ENCODE data around the gene TCF3.

Gene TCF3

DNA sequence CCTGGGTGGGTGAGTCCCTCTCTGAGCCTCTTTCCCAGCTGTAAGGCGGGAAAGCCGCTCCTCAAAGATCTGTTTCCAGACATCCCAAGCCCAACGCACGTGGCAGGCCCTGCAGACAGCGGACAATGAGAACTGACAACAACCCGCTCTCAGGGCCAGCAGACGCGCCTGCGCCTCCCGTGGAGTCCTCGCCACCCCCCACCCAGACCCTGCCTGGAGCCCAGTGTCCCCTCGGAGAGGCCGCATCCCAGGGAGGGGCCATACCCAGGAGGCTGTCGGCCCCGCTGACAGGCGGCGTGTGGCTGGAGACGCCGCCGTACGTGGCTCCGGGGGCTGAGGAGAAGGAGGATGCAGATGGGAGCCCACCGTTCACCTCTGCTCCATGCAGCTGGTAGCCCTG is 30.8 kb downstream of the TCF3 start:
- no peak overlapping the region for H2BK120ac ChIP-seq (ENCODE audit: low read depth, low read length)
- no peak overlapping the region for H2BK15ac ChIP-seq (ENCODE audit: low read depth, poor library complexity, severe bottlenecking)
- H3K4me3 ChIP-seq (ENCODE audit: insufficient read depth in 1 of 2, low read depth in 1 of 2, low read length in 2 of 2): no peak overlapping the region
- H4K91ac ChIP-seq (ENCODE audit: low read length): no peak overlapping the region
- no peaks in the 10 kb centered on the region for H3K9me3 ChIP-seq (ENCODE audit: control insufficient read depth, low read length)
- H2AFZ ChIP-seq (ENCODE audit: low read depth, low read length): no peak overlapping the region
- no peak overlapping the region for H3K27ac ChIP-seq (ENCODE audit: low read length, poor library complexity, severe bottlenecking)
- WGBS: 96% methylated on average over 20 of the region's 23 CpGs
- no peak overlapping the region for H3K4me2 ChIP-seq (ENCODE audit: low read length, poor library complexity, severe bottlenecking)
- H2AK5ac ChIP-seq (ENCODE audit: low read length, severe bottlenecking): no peak overlapping the region
- peaks cover 72 to 97% of the 10 kb centered on the region in 2 experiments for H3K36me3 ChIP-seq (ENCODE audit: control insufficient read depth in 1 of 2, insufficient read depth in 2 of 2, low read depth in 1 of 2, low read length in 2 of 2)
- peaks cover 4% of the 10 kb centered on the region for H3K4me1 ChIP-seq (ENCODE audit: control insufficient read depth, insufficient read depth, low read depth, low read length)
- DNase-seq: no peak
- peaks cover 55% of the 10 kb centered on the region for H3K79me1 ChIP-seq (replicated peaks; ENCODE audit: low read length, poor library complexity, severe bottlenecking)
- H3K23ac ChIP-seq (ENCODE audit: low read length in 2 of 2): no peak overlapping the region
- H3K18ac ChIP-seq (ENCODE audit: low read depth in 1 of 2, low read length in 2 of 2): no peak overlapping the region
- H3K9ac ChIP-seq (ENCODE audit: low read length): no peak overlapping the region
- H3K14ac ChIP-seq (ENCODE audit: low read length in 2 of 2): no peak overlapping the region
- H2BK12ac ChIP-seq (ENCODE audit: low read length in 2 of 2): no peak overlapping the region
- no peak overlapping the region for H3K4ac ChIP-seq (ENCODE audit: low read depth in 1 of 2, low read length in 2 of 2)
- H4K8ac ChIP-seq (ENCODE audit: low read length): no peak overlapping the region
- H2BK5ac ChIP-seq (ENCODE audit: low read depth, low read length, poor library complexity, severe bottlenecking): no peak overlapping the region
- no peaks in the 10 kb centered on the region for H3K27me3 ChIP-seq (ENCODE audit: control insufficient read depth in 1 of 2, insufficient read depth in 1 of 2, low read length in 2 of 2)

DNA sequence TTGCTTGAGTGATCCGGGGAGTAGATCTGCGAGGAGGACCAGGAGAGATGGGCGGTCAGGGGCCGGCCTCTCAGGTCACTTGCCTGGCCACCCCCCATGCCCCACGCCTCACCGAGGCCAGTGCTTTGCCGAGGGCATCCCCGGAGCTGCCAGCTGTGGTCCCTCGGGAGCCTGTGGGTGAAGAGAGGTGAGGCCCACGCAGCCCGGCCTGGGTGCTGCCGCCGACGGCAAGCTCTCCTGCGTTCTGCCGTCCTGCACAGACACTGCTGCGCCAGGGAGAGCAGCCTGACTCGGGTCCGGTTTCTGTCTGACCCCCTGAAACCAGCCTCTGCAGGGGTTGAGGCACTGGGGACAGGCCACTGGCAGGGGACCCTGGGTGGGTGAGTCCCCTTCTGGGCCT is 31.4 kb downstream of the TCF3 start:
- no peak overlapping the region for H3K4me2 ChIP-seq (ENCODE audit: low read length, poor library complexity, severe bottlenecking)

GRCh38 chr19:1620502-1620901 is 31.9 kb downstream of the TCF3 start:
- no peak overlapping the region for H2AFZ ChIP-seq (ENCODE audit: low read depth, low read length)
- no peak overlapping the region for H2AK5ac ChIP-seq (ENCODE audit: low read length, severe bottlenecking)
- no peak overlapping the region for H4K91ac ChIP-seq (ENCODE audit: low read length)
- no peak overlapping the region for H2BK15ac ChIP-seq (ENCODE audit: low read depth, poor library complexity, severe bottlenecking)
- no peak overlapping the region for H2BK12ac ChIP-seq (ENCODE audit: low read length in 2 of 2)
- H3K27ac ChIP-seq (ENCODE audit: low read length, poor library complexity, severe bottlenecking): no peak overlapping the region
- H3K79me1 ChIP-seq (replicated peaks; ENCODE audit: low read length, poor library complexity, severe bottlenecking): peaks cover 50% of the 10 kb centered on the region
- H3K18ac ChIP-seq (ENCODE audit: low read depth in 1 of 2, low read length in 2 of 2): no peak overlapping the region
- H3K9ac ChIP-seq (ENCODE audit: low read length): no peak overlapping the region
- H3K4me2 ChIP-seq (ENCODE audit: low read length, poor library complexity, severe bottlenecking): no peak overlapping the region
- H2BK5ac ChIP-seq (ENCODE audit: low read depth, low read length, poor library complexity, severe bottlenecking): no peak overlapping the region
- H3K27me3 ChIP-seq (ENCODE audit: control insufficient read depth in 1 of 2, insufficient read depth in 1 of 2, low read length in 2 of 2): no peaks in the 10 kb centered on the region
- no peak for DNase-seq
- no peak overlapping the region for H4K8ac ChIP-seq (ENCODE audit: low read length)
- H3K23ac ChIP-seq (ENCODE audit: low read length in 2 of 2): no peak overlapping the region
- no peak overlapping the region for H3K4me3 ChIP-seq (ENCODE audit: insufficient read depth in 1 of 2, low read depth in 1 of 2, low read length in 2 of 2)
- no peaks in the 10 kb centered on the region for H3K9me3 ChIP-seq (ENCODE audit: control insufficient read depth, low read length)
- H3K14ac ChIP-seq (ENCODE audit: low read length in 2 of 2): no peak overlapping the region
- no peaks in the 10 kb centered on the region for H3K4me1 ChIP-seq (ENCODE audit: control insufficient read depth, insufficient read depth, low read depth, low read length)
- H3K36me3 ChIP-seq (ENCODE audit: control insufficient read depth in 1 of 2, insufficient read depth in 2 of 2, low read depth in 1 of 2, low read length in 2 of 2): peaks cover 72 to 92% of the 10 kb centered on the region in 2 experiments
- H2BK120ac ChIP-seq (ENCODE audit: low read depth, low read length): no peak overlapping the region
- H3K4ac ChIP-seq (ENCODE audit: low read depth in 1 of 2, low read length in 2 of 2): no peak overlapping the region
- WGBS: 92% methylated on average over 11 of the region's 11 CpGs

More for the DNA sequence above, 31.4 kb downstream of the TCF3 start:
- Histone ChIP-seq H2BK5ac (ENCODE audit: low read depth, low read length, poor library complexity, severe bottlenecking) (no peak overlapping the region), H2BK12ac (ENCODE audit: low read length in 2 of 2) (no peak overlapping the region), H3K9ac (ENCODE audit: low read length) (no peak overlapping the region), H3K4me3 (ENCODE audit: insufficient read depth in 1 of 2, low read depth in 1 of 2, low read length in 2 of 2) (no peak overlapping the region), H4K91ac (ENCODE audit: low read length) (no peak overlapping the region), H2BK15ac (ENCODE audit: low read depth, poor library complexity, severe bottlenecking) (no peak overlapping the region), H3K14ac (ENCODE audit: low read length in 2 of 2) (no peak overlapping the region), H3K4ac (ENCODE audit: low read depth in 1 of 2, low read length in 2 of 2) (no peak overlapping the region), H3K4me1 (ENCODE audit: control insufficient read depth, insufficient read depth, low read depth, low read length) (no peaks in the 10 kb centered on the region), H2AK5ac (ENCODE audit: low read length, severe bottlenecking) (no peak overlapping the region), H3K18ac (ENCODE audit: low read depth in 1 of 2, low read length in 2 of 2) (no peak overlapping the region), H3K27me3 (ENCODE audit: control insufficient read depth in 1 of 2, insufficient read depth in 1 of 2, low read length in 2 of 2) (no peaks in the 10 kb centered on the region), H2BK120ac (ENCODE audit: low read depth, low read length) (no peak overlapping the region), H3K36me3 (ENCODE audit: control insufficient read depth in 1 of 2, insufficient read depth in 2 of 2, low read depth in 1 of 2, low read length in 2 of 2) (peaks cover 72 to 94% of the 10 kb centered on the region in 2 experiments), H3K23ac (ENCODE audit: low read length in 2 of 2) (no peak overlapping the region), H3K9me3 (ENCODE audit: control insufficient read depth, low read length) (no peaks in the 10 kb centered on the region), H3K27ac (ENCODE audit: low read length, poor library complexity, severe bottlenecking) (no peak overlapping the region), H2AFZ (ENCODE audit: low read depth, low read length) (no peak overlapping the region), H4K8ac (ENCODE audit: low read length) (no peak overlapping the region), H3K79me1 (replicated peaks; ENCODE audit: low read length, poor library complexity, severe bottlenecking) (peaks cover 53% of the 10 kb centered on the region)
- 98% methylated on average over 19 of the region's 19 CpGs for WGBS
- DNase-seq: no peak

DNA sequence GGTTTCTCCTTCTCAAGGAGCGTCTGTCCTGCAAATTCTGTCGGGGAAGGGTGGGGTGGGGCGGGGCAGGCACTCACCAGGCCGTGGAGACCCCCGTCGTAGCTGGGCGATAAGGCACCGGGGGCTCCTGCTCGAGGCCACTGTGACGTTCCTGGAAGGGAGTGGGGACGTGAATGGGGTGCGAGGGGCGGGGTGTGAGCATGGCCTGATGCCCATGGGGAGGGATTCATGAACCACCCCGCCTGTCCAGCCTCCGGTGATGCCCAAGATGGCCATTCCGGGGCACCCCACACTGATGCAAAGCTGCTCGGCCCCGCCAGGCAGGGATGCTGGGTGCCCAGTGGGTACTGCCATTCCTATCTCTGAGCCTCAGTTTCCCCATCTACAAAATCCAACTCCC is 32.7 kb downstream of the TCF3 start:
- H4K91ac ChIP-seq (ENCODE audit: low read length): no peak overlapping the region
- H3K36me3 ChIP-seq (ENCODE audit: control insufficient read depth in 1 of 2, insufficient read depth in 2 of 2, low read depth in 1 of 2, low read length in 2 of 2): peaks cover 73 to 92% of the 10 kb centered on the region in 2 experiments
- no peak overlapping the region for H2AFZ ChIP-seq (ENCODE audit: low read depth, low read length)
- H3K4me1 ChIP-seq (ENCODE audit: control insufficient read depth, insufficient read depth, low read depth, low read length): no peaks in the 10 kb centered on the region
- no peak overlapping the region for H3K9ac ChIP-seq (ENCODE audit: low read length)
- no peak overlapping the region for H4K8ac ChIP-seq (ENCODE audit: low read length)
- no peak overlapping the region for H3K27ac ChIP-seq (ENCODE audit: low read length, poor library complexity, severe bottlenecking)
- H2BK12ac ChIP-seq (ENCODE audit: low read length in 2 of 2): no peak overlapping the region
- WGBS: 95% methylated on average over 15 of the region's 18 CpGs
- H3K14ac ChIP-seq (ENCODE audit: low read length in 2 of 2): no peak overlapping the region
- no peak overlapping the region for H2BK5ac ChIP-seq (ENCODE audit: low read depth, low read length, poor library complexity, severe bottlenecking)
- H3K23ac ChIP-seq (ENCODE audit: low read length in 2 of 2): no peak overlapping the region
- H3K18ac ChIP-seq (ENCODE audit: low read depth in 1 of 2, low read length in 2 of 2): no peak overlapping the region
- no peak overlapping the region for H2BK15ac ChIP-seq (ENCODE audit: low read depth, poor library complexity, severe bottlenecking)
- no peak overlapping the region for H2BK120ac ChIP-seq (ENCODE audit: low read depth, low read length)
- H3K9me3 ChIP-seq (ENCODE audit: control insufficient read depth, low read length): no peaks in the 10 kb centered on the region
- no peak overlapping the region for H3K4me2 ChIP-seq (ENCODE audit: low read length, poor library complexity, severe bottlenecking)
- no peak overlapping the region for H3K4me3 ChIP-seq (ENCODE audit: insufficient read depth in 1 of 2, low read depth in 1 of 2, low read length in 2 of 2)
- DNase-seq: no peak
- no peak overlapping the region for H2AK5ac ChIP-seq (ENCODE audit: low read length, severe bottlenecking)
- H3K79me1 ChIP-seq (replicated peaks; ENCODE audit: low read length, poor library complexity, severe bottlenecking): peaks cover 50% of the 10 kb centered on the region
- H3K4ac ChIP-seq (ENCODE audit: low read depth in 1 of 2, low read length in 2 of 2): no peak overlapping the region
- H3K27me3 ChIP-seq (ENCODE audit: control insufficient read depth in 1 of 2, insufficient read depth in 1 of 2, low read length in 2 of 2): no peaks in the 10 kb centered on the region

Measured in mesenchymal stem cell (in vitro differentiated cells and primary cell).